Fibroblast of gingiva (primary cell): ENCODE results near the gene OR1N1.
"Not testable (repeated sequence)": the region's sequence is repeated elsewhere in the genome, so short reads cannot be mapped to it uniquely, and the experiment has no call there.

ENCODE experiments used
- DNase-seq: peaks from one replicate; pipeline ENCODE4 v3.0.0-alpha.2; 2011; ENCODE audit warnings: low read depth

The OR1N1 gene, protein sequence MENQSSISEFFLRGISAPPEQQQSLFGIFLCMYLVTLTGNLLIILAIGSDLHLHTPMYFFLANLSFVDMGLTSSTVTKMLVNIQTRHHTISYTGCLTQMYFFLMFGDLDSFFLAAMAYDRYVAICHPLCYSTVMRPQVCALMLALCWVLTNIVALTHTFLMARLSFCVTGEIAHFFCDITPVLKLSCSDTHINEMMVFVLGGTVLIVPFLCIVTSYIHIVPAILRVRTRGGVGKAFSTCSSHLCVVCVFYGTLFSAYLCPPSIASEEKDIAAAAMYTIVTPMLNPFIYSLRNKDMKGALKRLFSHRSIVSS

DNA sequence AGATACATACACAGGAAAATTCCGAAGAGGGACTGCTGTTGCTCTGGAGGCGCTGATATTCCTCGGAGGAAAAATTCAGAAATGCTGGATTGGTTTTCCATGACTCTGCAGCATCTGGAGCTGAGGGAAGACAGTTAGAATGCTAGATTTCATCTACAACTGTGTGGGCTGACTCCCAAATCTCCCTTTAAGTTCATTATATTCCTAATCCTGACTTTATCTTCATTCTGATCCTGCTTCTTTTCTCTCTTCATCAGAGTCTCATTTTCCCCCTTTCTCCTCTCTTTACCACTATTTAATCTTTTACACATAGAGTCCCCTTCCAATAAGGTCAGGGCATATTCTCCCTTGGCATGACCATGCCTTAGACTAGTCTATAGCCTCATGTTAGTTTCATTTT is at the start of gene OR1N1:
Gene OR1N1 (minus strand): TSS at position 101 of the 400 bp plus-strand sequence. CDS start 0 bp downstream, at position 101.
- DNase-seq: no peak

GRCh38 chr9:122572456-122572855 is 45.4 kb upstream of the OR1N1 start:
- DNase-seq: no peak

DNA sequence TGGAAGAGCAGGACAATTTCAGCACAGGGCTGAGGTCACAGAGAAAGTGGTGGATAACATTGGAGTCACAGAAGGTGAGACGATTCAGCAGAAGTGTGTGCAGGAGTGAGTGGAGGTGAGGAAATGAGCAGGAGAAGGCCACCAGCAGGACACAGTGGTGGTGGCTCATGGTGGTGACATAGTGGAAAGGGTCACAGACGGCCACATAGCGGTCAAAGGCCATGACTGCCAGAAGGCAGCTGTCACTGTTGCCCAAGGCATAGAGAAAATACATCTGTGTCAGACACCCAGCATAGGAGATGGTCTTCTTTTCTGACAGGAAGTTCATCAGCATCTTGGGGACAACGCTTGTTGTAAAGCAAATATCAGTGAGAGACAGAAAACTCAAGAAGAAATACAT is 40.8 kb upstream of the OR1N1 start:
- no peak for DNase-seq

GRCh38 chr9:122562134-122562760 is 35.2 kb upstream of the OR1N1 start:
- no peak for DNase-seq

GRCh38 chr9:122561446-122561845 is 34.4 kb upstream of the OR1N1 start:
- no peak for DNase-seq

DNA sequence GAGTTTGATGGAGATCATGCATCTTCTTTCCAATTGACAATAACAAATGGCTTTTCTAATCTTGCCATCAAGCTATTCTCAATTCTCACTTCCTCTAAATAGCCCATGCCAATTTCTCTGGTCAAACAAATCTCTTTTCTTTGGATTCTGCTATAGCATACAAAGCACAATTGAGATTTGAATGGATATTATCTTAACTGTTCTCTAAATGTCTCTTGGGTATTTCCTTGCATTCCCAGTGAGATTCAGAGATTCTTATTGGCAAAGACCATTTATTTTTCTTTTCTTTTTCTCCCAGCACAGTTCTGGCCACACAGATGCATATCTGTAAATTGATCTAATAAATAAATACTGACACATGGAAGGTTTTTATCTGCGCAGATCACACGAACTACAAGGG is 25.7 kb upstream of the OR1N1 start, which contains the start of gene OR1N2:
Gene OR1N2 (plus strand): TSS at position 301 of the 400 bp plus-strand sequence. CDS start 100 bp downstream, outside the sequence.
- DNase-seq: no peak

GRCh38 chr9:122551371-122551770 is 24.3 kb upstream of the OR1N1 start:
- DNase-seq: no peak

GRCh38 chr9:122546196-122546595 is 19.1 kb upstream of the OR1N1 start:
- DNase-seq: no peak

GRCh38 chr9:122538757-122539156 is 11.7 kb upstream of the OR1N1 start:
- no peak for DNase-seq

GRCh38 chr9:122537066-122537465 is 10.0 kb upstream of the OR1N1 start:
- not testable (repeated sequence) for DNase-seq

DNA sequence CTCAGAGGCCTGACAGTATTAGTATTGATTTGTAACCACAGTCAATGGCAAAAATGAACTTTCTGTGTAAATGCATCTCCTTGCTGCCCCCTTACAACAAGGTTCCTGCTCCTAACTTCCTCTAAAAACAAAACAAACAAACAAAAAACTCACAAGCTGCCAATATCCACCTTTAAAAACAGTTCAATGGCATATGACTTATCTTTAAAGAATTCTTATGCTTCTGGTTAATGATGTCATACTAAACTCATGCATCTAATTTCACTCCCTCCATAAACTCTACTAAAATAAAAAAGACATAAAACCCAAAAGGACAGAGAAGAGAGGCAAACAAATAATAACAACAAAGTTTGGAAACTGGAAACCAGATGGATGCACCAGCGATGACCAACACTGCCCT is 9.0 kb upstream of the OR1N1 start:
- no peak for DNase-seq

GRCh38 chr9:122531157-122531556 is 4.1 kb upstream of the OR1N1 start:
- DNase-seq: not testable (repeated sequence)

DNA sequence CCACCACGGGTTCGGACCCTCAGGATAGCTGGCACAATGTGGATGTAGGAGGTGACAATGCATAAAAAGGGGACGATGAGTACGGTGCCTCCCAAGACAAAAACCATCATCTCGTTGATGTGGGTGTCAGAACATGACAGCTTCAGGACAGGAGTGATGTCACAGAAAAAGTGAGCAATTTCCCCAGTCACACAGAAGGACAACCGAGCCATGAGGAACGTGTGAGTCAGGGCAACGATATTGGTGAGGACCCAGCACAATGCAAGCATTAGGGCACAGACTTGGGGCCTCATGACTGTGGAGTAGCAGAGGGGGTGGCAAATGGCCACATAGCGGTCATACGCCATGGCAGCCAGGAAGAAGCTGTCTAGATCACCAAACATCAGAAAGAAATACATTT is 491 bp downstream of the OR1N1 start:
- no peak for DNase-seq

DNA sequence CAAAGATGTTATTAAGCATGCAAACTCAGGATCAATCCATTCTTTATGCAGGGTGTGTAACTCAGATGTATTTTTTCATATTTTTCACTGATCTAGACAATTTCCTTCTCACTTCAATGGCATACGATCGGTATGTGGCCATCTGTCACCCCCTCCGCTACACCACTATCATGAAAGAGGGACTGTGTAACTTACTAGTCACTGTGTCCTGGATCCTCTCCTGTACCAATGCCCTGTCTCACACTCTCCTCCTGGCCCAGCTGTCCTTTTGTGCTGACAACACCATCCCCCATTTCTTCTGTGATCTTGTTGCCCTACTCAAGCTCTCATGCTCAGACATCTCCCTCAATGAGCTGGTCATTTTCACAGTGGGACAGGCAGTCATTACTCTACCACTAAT is 7.7 kb downstream of the OR1N1 start:
- no peak for DNase-seq

DNA sequence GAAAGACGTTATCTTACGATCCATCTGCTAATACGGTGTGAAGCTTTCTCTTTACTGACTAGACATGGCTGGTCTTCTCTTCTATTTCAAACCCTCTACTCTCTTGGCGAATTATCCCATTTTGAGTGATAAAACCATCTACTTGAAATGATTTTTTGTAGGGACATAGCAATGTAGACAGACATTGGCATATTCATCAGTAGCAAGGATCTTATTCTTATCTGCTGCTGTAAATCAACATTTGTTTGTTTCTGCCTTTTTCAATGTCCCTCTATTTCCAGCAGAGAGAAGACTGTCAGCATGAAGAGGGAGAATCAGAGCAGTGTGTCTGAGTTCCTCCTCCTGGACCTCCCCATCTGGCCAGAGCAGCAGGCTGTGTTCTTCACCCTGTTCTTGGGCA is 8.3 kb downstream of the OR1N1 start, which contains the start of gene OR1J4:
Gene OR1J4 (plus strand): TSS at position 301 of the 400 bp plus-strand sequence. CDS start 0 bp downstream, at position 301.
- no peak for DNase-seq

- DNase-seq: no peak
Observed at GRCh38 chr9:122518226-122518625, 8.9 kb downstream of the OR1N1 start.

GRCh38 chr9:122510502-122510901 is 16.6 kb downstream of the OR1N1 start, which contains the start of gene OR1J2:
TSS of gene OR1J2 (plus strand) at chr9:122510802. CDS start at chr9:122510802, 0 bp downstream.
- DNase-seq: no peak

GRCh38 chr9:122506964-122507363 is 20.1 kb downstream of the OR1N1 start:
- DNase-seq: no peak

GRCh38 chr9:122498883-122499288 is 28.2 kb downstream of the OR1N1 start:
- peak; percentile 58 for DNase-seq

DNA sequence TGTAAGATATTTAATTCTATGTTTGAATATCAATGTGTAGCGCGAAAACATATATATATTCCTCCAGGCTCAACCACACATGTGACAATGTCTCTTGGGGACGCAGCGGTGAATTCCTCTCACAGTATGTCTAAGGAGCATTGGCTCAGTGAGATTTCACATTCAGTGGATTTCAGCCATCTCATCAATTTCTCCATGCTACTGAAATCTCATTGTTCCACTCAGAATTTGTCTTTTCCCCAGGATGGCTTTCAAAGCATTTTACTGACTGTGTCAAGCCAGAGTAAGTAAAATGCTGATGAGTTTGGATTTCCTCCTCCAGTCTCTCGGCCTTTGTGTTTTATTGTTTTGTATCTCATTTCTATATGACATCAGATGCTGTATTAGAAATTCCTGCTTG is 48.0 kb downstream of the OR1N1 start:
- no peak for DNase-seq

GRCh38 chr9:122477826-122478225 is 49.3 kb downstream of the OR1N1 start, which contains the start of gene OR1J1:
TSS of gene OR1J1 (minus strand) at chr9:122477926. CDS start at chr9:122477926, 0 bp downstream.
- no peak for DNase-seq

DNA sequence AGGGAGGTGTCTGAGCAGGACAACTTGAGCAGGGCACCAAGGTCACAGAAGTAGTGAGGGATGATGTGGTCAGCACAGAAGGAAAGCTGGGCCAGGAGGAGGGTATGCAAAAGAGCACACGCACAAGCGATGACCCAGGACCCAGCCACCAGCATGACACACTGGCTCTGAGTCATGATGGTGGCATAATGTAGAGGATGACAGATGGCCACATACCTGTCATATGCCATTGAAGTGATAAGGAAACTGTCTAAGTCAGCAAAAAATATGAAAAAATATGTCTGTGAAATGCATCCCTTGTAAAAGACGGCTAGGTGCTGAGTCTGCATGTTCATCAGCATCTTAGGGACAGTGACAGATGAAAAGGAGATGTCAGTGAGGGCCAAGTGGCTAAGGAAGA is 49.7 kb downstream of the OR1N1 start:
- no peak for DNase-seq
